ENCODE results near the gene MAP6D1.

The MAP6D1 gene

GRCh38 chr3:183828538-183828870 is 3.1 kb upstream of the MAP6D1 start:
- WGBS (ENCODE audit: extremely low coverage, insufficient coverage, low lambda C conversion rate) = no CpG with 5 or more reads among the region's 7 CpGs
- no peaks in the 10 kb centered on the region for H3K79me2 ChIP-seq (ENCODE audit: control insufficient read depth, insufficient read depth, low read length)

GRCh38 chr3:183827809-183828537 is 2.6 kb upstream of the MAP6D1 start:
- no peak overlapping the region for H3K27ac ChIP-seq (ENCODE audit: low read depth, low read length)
- WGBS (ENCODE audit: extremely low coverage, insufficient coverage, low lambda C conversion rate) = no CpG with 5 or more reads among the region's 14 CpGs
- H3K9ac ChIP-seq (ENCODE audit: low read length) = no peak overlapping the region
- no peak overlapping the region for H3K4me2 ChIP-seq (ENCODE audit: low read length)
- no peak overlapping the region for H2AK5ac ChIP-seq (ENCODE audit: low read length)
- H3K79me2 ChIP-seq (ENCODE audit: control insufficient read depth, insufficient read depth, low read length) = no peaks in the 10 kb centered on the region
- H3K4me1 ChIP-seq (ENCODE audit: control insufficient read depth, low read depth, low read length) = no peaks in the 10 kb centered on the region
- no peak overlapping the region for H3K56ac ChIP-seq (ENCODE audit: low read length)
- no peak overlapping the region for H2BK15ac ChIP-seq (replicated peaks; ENCODE audit: low read depth)
- no peak overlapping the region for H3K18ac ChIP-seq (ENCODE audit: low read length)
- no peaks in the 10 kb centered on the region for H3K79me1 ChIP-seq (ENCODE audit: low read length)
- no peak overlapping the region for H2BK120ac ChIP-seq (ENCODE audit: low read depth, low read length)
- DNase-seq = no peak
- H3K4me3 ChIP-seq (ENCODE audit: low read length) = no peak overlapping the region
- H4K8ac ChIP-seq (ENCODE audit: low read depth, low read length) = no peak overlapping the region
- peaks cover 5% of the 10 kb centered on the region for H3K36me3 ChIP-seq (ENCODE audit: control insufficient read depth, insufficient read depth, low read length)
- no peak overlapping the region for H4K5ac ChIP-seq (ENCODE audit: low read length)
- no peak overlapping the region for H2BK5ac ChIP-seq (ENCODE audit: low read length)
- no peak overlapping the region for H3K23ac ChIP-seq (ENCODE audit: low read length)
- H3K4ac ChIP-seq (ENCODE audit: low read depth, low read length) = no peak overlapping the region
- no peaks in the 10 kb centered on the region for H3K27me3 ChIP-seq (ENCODE audit: insufficient read depth, low read length, poor library complexity)

More at GRCh38 chr3:183828538-183828870, 3.1 kb upstream of the MAP6D1 start:
- Histone ChIP-seq H3K4me1 (ENCODE audit: control insufficient read depth, low read depth, low read length) (no peaks in the 10 kb centered on the region), H3K9ac (ENCODE audit: low read length) (no peak overlapping the region), H3K4ac (ENCODE audit: low read depth, low read length) (no peak overlapping the region), H3K27ac (ENCODE audit: low read depth, low read length) (no peak overlapping the region), H2BK120ac (ENCODE audit: low read depth, low read length) (no peak overlapping the region), H2AK5ac (ENCODE audit: low read length) (no peak overlapping the region), H3K56ac (ENCODE audit: low read length) (no peak overlapping the region), H3K79me1 (ENCODE audit: low read length) (no peaks in the 10 kb centered on the region), H2BK5ac (ENCODE audit: low read length) (no peak overlapping the region), H3K4me3 (ENCODE audit: low read length) (no peak overlapping the region), H4K8ac (ENCODE audit: low read depth, low read length) (no peak overlapping the region), H3K4me2 (ENCODE audit: low read length) (no peak overlapping the region), H2BK15ac (replicated peaks; ENCODE audit: low read depth) (no peak overlapping the region), H3K36me3 (ENCODE audit: control insufficient read depth, insufficient read depth, low read length) (peaks cover 6% of the 10 kb centered on the region), H3K27me3 (ENCODE audit: insufficient read depth, low read length, poor library complexity) (no peaks in the 10 kb centered on the region), H3K23ac (ENCODE audit: low read length) (no peak overlapping the region), H4K5ac (ENCODE audit: low read length) (no peak overlapping the region), H3K18ac (ENCODE audit: low read length) (no peak overlapping the region)
- DNase-seq = no peak

- H2BK120ac ChIP-seq (ENCODE audit: low read depth, low read length) = no peak overlapping the region
- H4K8ac ChIP-seq (ENCODE audit: low read depth, low read length) = no peak overlapping the region
- no peak overlapping the region for H2BK15ac ChIP-seq (replicated peaks; ENCODE audit: low read depth)
- no peak overlapping the region for H2BK5ac ChIP-seq (ENCODE audit: low read length)
- H3K79me1 ChIP-seq (ENCODE audit: low read length) = no peaks in the 10 kb centered on the region
- DNase-seq = no peak
- H3K4ac ChIP-seq (ENCODE audit: low read depth, low read length) = no peak overlapping the region
- H3K27ac ChIP-seq (ENCODE audit: low read depth, low read length) = no peak overlapping the region
- H3K56ac ChIP-seq (ENCODE audit: low read length) = no peak overlapping the region
- H3K18ac ChIP-seq (ENCODE audit: low read length) = no peak overlapping the region
- no peak overlapping the region for H2AK5ac ChIP-seq (ENCODE audit: low read length)
- no peak overlapping the region for H4K5ac ChIP-seq (ENCODE audit: low read length)
- WGBS (ENCODE audit: extremely low coverage, insufficient coverage, low lambda C conversion rate) = no CpG with 5 or more reads among the region's 14 CpGs
- no peak overlapping the region for H3K23ac ChIP-seq (ENCODE audit: low read length)
- H3K27me3 ChIP-seq (ENCODE audit: insufficient read depth, low read length, poor library complexity) = no peaks in the 10 kb centered on the region
- no peak overlapping the region for H3K9ac ChIP-seq (ENCODE audit: low read length)
- H3K4me2 ChIP-seq (ENCODE audit: low read length) = no peak overlapping the region
- H3K79me2 ChIP-seq (ENCODE audit: control insufficient read depth, insufficient read depth, low read length) = no peaks in the 10 kb centered on the region
- H3K36me3 ChIP-seq (ENCODE audit: control insufficient read depth, insufficient read depth, low read length) = peaks cover 2% of the 10 kb centered on the region
- no peaks in the 10 kb centered on the region for H3K4me1 ChIP-seq (ENCODE audit: control insufficient read depth, low read depth, low read length)
- H3K4me3 ChIP-seq (ENCODE audit: low read length) = no peak overlapping the region
Measured at GRCh38 chr3:183826448-183827250, 1.3 kb upstream of the MAP6D1 start.

GRCh38 chr3:183824761-183825455 is 469 bp downstream of the MAP6D1 start:
- no CpG with 5 or more reads among the region's 88 CpGs for WGBS (ENCODE audit: extremely low coverage, insufficient coverage, low lambda C conversion rate)
- Histone ChIP-seq H3K4ac (ENCODE audit: low read depth, low read length) (no peak overlapping the region), H3K4me1 (ENCODE audit: control insufficient read depth, low read depth, low read length) (no peaks in the 10 kb centered on the region), H2AK5ac (ENCODE audit: low read length) (no peak overlapping the region), H2BK15ac (replicated peaks; ENCODE audit: low read depth) (no peak overlapping the region), H3K27me3 (ENCODE audit: insufficient read depth, low read length, poor library complexity) (no peaks in the 10 kb centered on the region), H2BK120ac (ENCODE audit: low read depth, low read length) (no peak overlapping the region), H3K4me2 (ENCODE audit: low read length) (peak overlapping the region; percentile 93), H3K27ac (ENCODE audit: low read depth, low read length) (no peak overlapping the region), H2BK5ac (ENCODE audit: low read length) (no peak overlapping the region), H3K23ac (ENCODE audit: low read length) (peak overlapping the region; percentile 89), H3K4me3 (ENCODE audit: low read length) (peak overlapping the region; percentile 50), H3K79me1 (ENCODE audit: low read length) (no peaks in the 10 kb centered on the region), H4K8ac (ENCODE audit: low read depth, low read length) (no peak overlapping the region), H3K9ac (ENCODE audit: low read length) (peak overlapping the region; percentile 80), H4K5ac (ENCODE audit: low read length) (no peak overlapping the region), H3K56ac (ENCODE audit: low read length) (peak overlapping the region; percentile 89), H3K18ac (ENCODE audit: low read length) (no peak overlapping the region), H3K79me2 (ENCODE audit: control insufficient read depth, insufficient read depth, low read length) (no peaks in the 10 kb centered on the region), H3K36me3 (ENCODE audit: control insufficient read depth, insufficient read depth, low read length) (no peaks in the 10 kb centered on the region)
- DNase-seq = peak; percentile 33

GRCh38 chr3:183823963-183824362 is 1.4 kb downstream of the MAP6D1 start:
- Histone ChIP-seq H2BK5ac (ENCODE audit: low read length) (no peak overlapping the region), H3K79me1 (ENCODE audit: low read length) (no peaks in the 10 kb centered on the region), H3K18ac (ENCODE audit: low read length) (no peak overlapping the region), H4K5ac (ENCODE audit: low read length) (no peak overlapping the region), H3K4me1 (ENCODE audit: control insufficient read depth, low read depth, low read length) (no peaks in the 10 kb centered on the region), H3K79me2 (ENCODE audit: control insufficient read depth, insufficient read depth, low read length) (no peaks in the 10 kb centered on the region), H3K4ac (ENCODE audit: low read depth, low read length) (no peak overlapping the region), H2AK5ac (ENCODE audit: low read length) (no peak overlapping the region), H3K4me3 (ENCODE audit: low read length) (no peak overlapping the region), H3K27ac (ENCODE audit: low read depth, low read length) (no peak overlapping the region), H2BK15ac (replicated peaks; ENCODE audit: low read depth) (no peak overlapping the region), H2BK120ac (ENCODE audit: low read depth, low read length) (no peak overlapping the region), H3K23ac (ENCODE audit: low read length) (no peak overlapping the region), H3K36me3 (ENCODE audit: control insufficient read depth, insufficient read depth, low read length) (no peaks in the 10 kb centered on the region), H3K9ac (ENCODE audit: low read length) (no peak overlapping the region), H3K27me3 (ENCODE audit: insufficient read depth, low read length, poor library complexity) (no peaks in the 10 kb centered on the region), H3K4me2 (ENCODE audit: low read length) (no peak overlapping the region), H4K8ac (ENCODE audit: low read depth, low read length) (no peak overlapping the region), H3K56ac (ENCODE audit: low read length) (no peak overlapping the region)
- WGBS (ENCODE audit: extremely low coverage, insufficient coverage, low lambda C conversion rate) = no CpG with 5 or more reads among the region's 5 CpGs
- DNase-seq = no peak
